Measurements from ENCODE around the gene JDP2. TPM values are rescaled to one million over a fixed set of nuclear protein-coding genes. Genes with fewer than 3 reads are reported as not detected.

The JDP2 gene
- total RNA-seq, 1 experiment from 2014 or later: 22.8 TPM

- H3K14ac ChIP-seq (ENCODE audit: insufficient read depth, low read length): no peak overlapping the region
- H3K9ac ChIP-seq (ENCODE audit: extremely low read depth, insufficient read length, low read length): no peak overlapping the region
- H3T11ph ChIP-seq (ENCODE audit: low read length): no peak overlapping the region
- H4K91ac ChIP-seq (ENCODE audit: insufficient read length, low read depth, low read length): no peak overlapping the region
- Mint-ChIP-seq H3K4me1 (no peaks in the 10 kb centered on the region), H3K9me3 (no peaks in the 10 kb centered on the region), H3K4me3 (no peak overlapping the region), H3K36me3 (ENCODE audit: insufficient read depth in 1 of 3, low read depth in 3 of 3) (no peaks in the 10 kb centered on the region), H3K27me3 (ENCODE audit: low read depth) (no peaks in the 10 kb centered on the region; the same call in 1 of the 2 replicates), H3K27ac (no peak overlapping the region)
- no peak overlapping the region for H3K27ac ChIP-seq (ENCODE audit: insufficient read length, low read depth, low read length)
- H3K18ac ChIP-seq (ENCODE audit: insufficient read length, low read depth, low read length): no peak overlapping the region
- H3K23ac ChIP-seq (ENCODE audit: insufficient read length, low read depth, low read length): no peak overlapping the region
- no peak overlapping the region for H2BK120ac ChIP-seq (ENCODE audit: low read depth, low read length, poor library complexity, severe bottlenecking)
- no peak overlapping the region for H2BK5ac ChIP-seq (ENCODE audit: insufficient read length, low read length)
- no peak overlapping the region for H3K4me2 ChIP-seq (ENCODE audit: insufficient read depth, insufficient read length, low read length)
- no peak overlapping the region for H3K4ac ChIP-seq (ENCODE audit: low read depth, low read length)
- H2BK15ac ChIP-seq (ENCODE audit: low read depth, low read length): no peak overlapping the region
- no peak overlapping the region for H4K8ac ChIP-seq (replicated peaks; ENCODE audit: insufficient read length, low read depth, low read length)
- TF ChIP-seq CTCF (conservative IDR thresholded peaks at IDR 0.05): no peak
- H2BK20ac ChIP-seq (ENCODE audit: low read depth, low read length, poor library complexity, severe bottlenecking): no peak overlapping the region
- H2AK5ac ChIP-seq (ENCODE audit: insufficient read length, low read length): no peak overlapping the region
- H3K56ac ChIP-seq (ENCODE audit: insufficient read length, low read depth, low read length): no peak overlapping the region
- DNase-seq: no peak
- H4K5ac ChIP-seq (ENCODE audit: insufficient read length, low read depth, low read length): no peak overlapping the region
- no CpG with 5 or more reads among the region's 16 CpGs for WGBS (ENCODE audit: extremely low coverage, insufficient read length, low lambda C conversion rate)
- H3K9me3 ChIP-seq (ENCODE audit: control insufficient read depth, low read depth, low read length): no peaks in the 10 kb centered on the region
- H3K23me2 ChIP-seq (ENCODE audit: insufficient read length, low read depth, low read length, poor library complexity, severe bottlenecking): no peaks in the 10 kb centered on the region
- no peaks in the 10 kb centered on the region for H3K4me1 ChIP-seq (ENCODE audit: insufficient read depth, low read length)
- no peaks in the 10 kb centered on the region for H3K79me1 ChIP-seq (ENCODE audit: insufficient read depth, low read depth, low read length, poor library complexity, severe bottlenecking)
- H3K27me3 ChIP-seq (ENCODE audit: insufficient read depth, low read length): no peaks in the 10 kb centered on the region
- H2AFZ ChIP-seq (ENCODE audit: low read length): no peak overlapping the region
- H4K20me1 ChIP-seq (ENCODE audit: control insufficient read depth, insufficient read depth, insufficient read length): no peaks in the 10 kb centered on the region
- no peak overlapping the region for H2BK12ac ChIP-seq (ENCODE audit: insufficient read length, low read depth, low read length)
- H3K79me2 ChIP-seq (ENCODE audit: insufficient read depth, low read length): no peaks in the 10 kb centered on the region
Measured at GRCh38 chr14:75499084-75499875, 71.5 kb downstream of the JDP2 start.
